Measurements from ENCODE around the gene RAB1A. TPM values are rescaled to one million over a fixed set of nuclear protein-coding genes. Genes with fewer than 3 reads are reported as not detected.

Gene RAB1A
- total RNA-seq, 1 experiment from 2014 or later = 165 TPM

DNA sequence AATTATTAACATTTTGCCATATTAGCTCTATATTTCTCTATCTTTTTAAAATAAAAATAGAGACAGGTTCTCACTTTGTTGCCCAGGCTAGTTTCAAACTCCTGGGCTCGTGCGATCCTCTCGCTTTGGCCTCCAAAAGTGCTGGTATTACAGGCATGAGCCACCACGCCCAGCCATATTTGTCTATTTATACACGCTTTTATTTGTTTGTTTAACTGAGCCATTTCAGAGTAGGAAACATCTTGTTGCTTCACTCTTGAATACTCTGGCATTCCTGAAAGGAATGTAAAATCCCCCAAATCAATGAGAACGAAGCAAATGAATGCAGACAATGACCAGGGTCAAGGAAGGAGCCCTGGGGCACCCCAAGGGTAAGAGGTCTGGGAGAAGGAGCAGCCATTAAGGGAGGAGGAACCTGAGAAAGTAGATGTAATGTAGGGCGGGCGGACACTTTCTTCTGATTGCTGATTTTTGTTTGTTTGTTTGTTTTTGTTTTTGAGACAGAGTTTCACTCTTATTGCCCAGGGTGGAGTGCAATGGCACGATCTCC is 31.7 kb upstream of the RAB1A start:
- peak overlapping the region; percentile 1; the same call in 1 of the 2 replicates for H3K4me2 ChIP-seq
- no peaks in the 10 kb centered on the region for H3K36me3 ChIP-seq (ENCODE audit: low read depth)
- H3K27ac ChIP-seq = no peak overlapping the region
- BruUV-seq (replicated peaks) = no TSS peak
- no peaks in the 10 kb centered on the region for H3F3A ChIP-seq (ENCODE audit: insufficient read depth, low read depth)
- CTCF ChIA-PET = interaction anchor here (0.7 kb wide), 1 partner anchor 144 kb away, joined by 3 read pairs; no protein-coding TSS in a partner anchor
- no peaks in the 10 kb centered on the region for H3K9me3 ChIP-seq (ENCODE audit: insufficient read depth, low read depth)
- H2AFZ ChIP-seq = no peak overlapping the region
- no peaks in the 10 kb centered on the region for H4K20me1 ChIP-seq (ENCODE audit: insufficient read depth)
- intact Hi-C loops (cut with micrococcal nuclease; ENCODE audit: unreplicated experiment) = loop anchor here (10.0 kb wide), 1 partner anchor 97 kb away; no protein-coding TSS in a partner anchor
- DNase-seq = peak in 1 of 2 experiments; percentile 56
- TF ChIP-seq, protein P1, sequence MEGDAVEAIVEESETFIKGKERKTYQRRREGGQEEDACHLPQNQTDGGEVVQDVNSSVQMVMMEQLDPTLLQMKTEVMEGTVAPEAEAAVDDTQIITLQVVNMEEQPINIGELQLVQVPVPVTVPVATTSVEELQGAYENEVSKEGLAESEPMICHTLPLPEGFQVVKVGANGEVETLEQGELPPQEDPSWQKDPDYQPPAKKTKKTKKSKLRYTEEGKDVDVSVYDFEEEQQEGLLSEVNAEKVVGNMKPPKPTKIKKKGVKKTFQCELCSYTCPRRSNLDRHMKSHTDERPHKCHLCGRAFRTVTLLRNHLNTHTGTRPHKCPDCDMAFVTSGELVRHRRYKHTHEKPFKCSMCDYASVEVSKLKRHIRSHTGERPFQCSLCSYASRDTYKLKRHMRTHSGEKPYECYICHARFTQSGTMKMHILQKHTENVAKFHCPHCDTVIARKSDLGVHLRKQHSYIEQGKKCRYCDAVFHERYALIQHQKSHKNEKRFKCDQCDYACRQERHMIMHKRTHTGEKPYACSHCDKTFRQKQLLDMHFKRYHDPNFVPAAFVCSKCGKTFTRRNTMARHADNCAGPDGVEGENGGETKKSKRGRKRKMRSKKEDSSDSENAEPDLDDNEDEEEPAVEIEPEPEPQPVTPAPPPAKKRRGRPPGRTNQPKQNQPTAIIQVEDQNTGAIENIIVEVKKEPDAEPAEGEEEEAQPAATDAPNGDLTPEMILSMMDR (conservative IDR thresholded peaks at IDR 0.05) = no peak
- TF ChIP-seq EZH2 (IDR thresholded peaks at IDR 0.05; ENCODE audit: low read depth) = no peak
- H3K9me2 ChIP-seq (ENCODE audit: insufficient read depth) = no peaks in the 10 kb centered on the region
- POLR2A ChIA-PET (ENCODE audit: unreplicated experiment) = no interaction called here
- H3K4me3 ChIP-seq = no peak overlapping the region
- no peaks in the 10 kb centered on the region for H3K27me3 ChIP-seq (ENCODE audit: insufficient read depth, low read depth)
- no peaks in the 10 kb centered on the region for H3K79me2 ChIP-seq (ENCODE audit: low read depth)
- peaks cover 10% of the 10 kb centered on the region for H3K4me1 ChIP-seq (replicated peaks; ENCODE audit: insufficient read depth)

DNA sequence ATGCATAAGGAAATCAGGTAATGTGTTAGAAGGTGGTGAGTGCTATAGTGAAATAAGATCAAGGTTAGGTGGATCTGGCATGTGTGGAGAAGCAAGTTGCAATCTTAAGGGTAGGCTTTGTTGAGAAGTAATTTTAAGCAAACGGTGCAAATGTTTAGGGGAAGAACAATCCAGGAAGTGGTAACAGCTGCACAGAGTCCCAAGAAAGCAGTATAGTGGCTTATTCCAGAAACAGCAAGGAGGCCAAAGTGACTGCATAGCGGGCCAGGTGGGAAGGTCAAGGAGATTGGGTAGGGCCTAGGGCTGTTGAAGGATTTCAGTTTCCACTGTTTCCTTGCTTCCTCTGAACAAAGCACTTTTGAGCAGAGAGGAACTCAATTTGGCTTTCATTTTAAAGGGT is 30.0 kb upstream of the RAB1A start:
- peaks cover 10% of the 10 kb centered on the region for H3K4me1 ChIP-seq (replicated peaks; ENCODE audit: insufficient read depth)
- ChIA-PET POLR2A (ENCODE audit: unreplicated experiment) (no interaction called here), CTCF (no interaction called here)
- no peaks in the 10 kb centered on the region for H3K27me3 ChIP-seq (ENCODE audit: insufficient read depth, low read depth)
- no peak overlapping the region for H3K4me3 ChIP-seq
- no peaks in the 10 kb centered on the region for H3K36me3 ChIP-seq (ENCODE audit: low read depth)
- no peaks in the 10 kb centered on the region; the same call in 1 of the 2 replicates for H3F3A ChIP-seq (ENCODE audit: insufficient read depth, low read depth)
- no peak overlapping the region for H3K27ac ChIP-seq
- H3K4me2 ChIP-seq = no peak overlapping the region
- H3K9me2 ChIP-seq (ENCODE audit: insufficient read depth) = no peaks in the 10 kb centered on the region
- intact Hi-C loops (cut with micrococcal nuclease; ENCODE audit: unreplicated experiment) = loop anchor here (10.0 kb wide), 1 partner anchor 95 kb away; no protein-coding TSS in a partner anchor
- H4K20me1 ChIP-seq (ENCODE audit: insufficient read depth) = no peaks in the 10 kb centered on the region
- no peaks in the 10 kb centered on the region for H3K9me3 ChIP-seq (ENCODE audit: insufficient read depth, low read depth)
- no peak for DNase-seq
- no peak for TF ChIP-seq EZH2 (IDR thresholded peaks at IDR 0.05; ENCODE audit: low read depth)
- TF ChIP-seq, protein P1 (conservative IDR thresholded peaks at IDR 0.05) = no peak
- H3K79me2 ChIP-seq (ENCODE audit: low read depth) = no peaks in the 10 kb centered on the region
- BruUV-seq (replicated peaks) = no TSS peak
- H2AFZ ChIP-seq = no peak overlapping the region

DNA sequence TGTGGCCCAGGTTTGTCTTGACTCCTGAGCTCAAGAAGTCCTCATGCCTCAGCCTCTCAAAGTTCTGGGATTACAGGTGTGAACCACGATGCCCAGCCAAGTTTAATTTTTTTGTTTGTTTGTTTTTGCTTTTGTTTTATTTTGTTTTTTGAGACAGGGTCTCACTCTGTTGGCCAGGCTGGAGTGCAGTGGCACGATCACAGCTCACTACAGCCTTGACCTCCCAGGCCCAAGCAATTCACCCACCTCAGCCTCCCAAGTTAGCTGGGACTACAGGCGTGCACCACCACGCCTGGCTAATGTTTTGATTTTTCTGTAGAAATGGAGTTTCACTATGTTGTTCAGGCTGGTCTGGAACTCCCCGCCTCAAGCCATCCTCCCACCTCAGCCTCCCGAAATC is 29.4 kb upstream of the RAB1A start:
- CTCF ChIA-PET = no interaction called here
- no peaks in the 10 kb centered on the region for H3K79me2 ChIP-seq (ENCODE audit: low read depth)
- no peak overlapping the region for H2AFZ ChIP-seq

More for the DNA sequence above, 29.4 kb upstream of the RAB1A start:
- H3F3A ChIP-seq (ENCODE audit: insufficient read depth, low read depth) = no peaks in the 10 kb centered on the region; the same call in 1 of the 2 replicates
- H4K20me1 ChIP-seq (ENCODE audit: insufficient read depth) = no peaks in the 10 kb centered on the region
- no peaks in the 10 kb centered on the region for H3K27me3 ChIP-seq (ENCODE audit: insufficient read depth, low read depth)
- no peak for DNase-seq
- H3K4me3 ChIP-seq = no peak overlapping the region
- BruUV-seq (replicated peaks) = no TSS peak
- no peaks in the 10 kb centered on the region for H3K9me3 ChIP-seq (ENCODE audit: insufficient read depth, low read depth)
- peaks cover 10% of the 10 kb centered on the region for H3K4me1 ChIP-seq (replicated peaks; ENCODE audit: insufficient read depth)
- TF ChIP-seq, protein P1 (conservative IDR thresholded peaks at IDR 0.05) = no peak
- no peak for TF ChIP-seq EZH2 (IDR thresholded peaks at IDR 0.05; ENCODE audit: low read depth)
- H3K36me3 ChIP-seq (ENCODE audit: low read depth) = no peaks in the 10 kb centered on the region
- POLR2A ChIA-PET (ENCODE audit: unreplicated experiment) = no interaction called here
- H3K9me2 ChIP-seq (ENCODE audit: insufficient read depth) = no peaks in the 10 kb centered on the region
- H3K27ac ChIP-seq = no peak overlapping the region
- intact Hi-C loops (cut with micrococcal nuclease; ENCODE audit: unreplicated experiment) = no loop called here
- H3K4me2 ChIP-seq = no peak overlapping the region
